ENCODE measurements around the gene ANKS3.
A peak's percentile ranks its signal among the peaks of the same experiment; 100 is the strongest.

The ANKS3 gene, protein sequence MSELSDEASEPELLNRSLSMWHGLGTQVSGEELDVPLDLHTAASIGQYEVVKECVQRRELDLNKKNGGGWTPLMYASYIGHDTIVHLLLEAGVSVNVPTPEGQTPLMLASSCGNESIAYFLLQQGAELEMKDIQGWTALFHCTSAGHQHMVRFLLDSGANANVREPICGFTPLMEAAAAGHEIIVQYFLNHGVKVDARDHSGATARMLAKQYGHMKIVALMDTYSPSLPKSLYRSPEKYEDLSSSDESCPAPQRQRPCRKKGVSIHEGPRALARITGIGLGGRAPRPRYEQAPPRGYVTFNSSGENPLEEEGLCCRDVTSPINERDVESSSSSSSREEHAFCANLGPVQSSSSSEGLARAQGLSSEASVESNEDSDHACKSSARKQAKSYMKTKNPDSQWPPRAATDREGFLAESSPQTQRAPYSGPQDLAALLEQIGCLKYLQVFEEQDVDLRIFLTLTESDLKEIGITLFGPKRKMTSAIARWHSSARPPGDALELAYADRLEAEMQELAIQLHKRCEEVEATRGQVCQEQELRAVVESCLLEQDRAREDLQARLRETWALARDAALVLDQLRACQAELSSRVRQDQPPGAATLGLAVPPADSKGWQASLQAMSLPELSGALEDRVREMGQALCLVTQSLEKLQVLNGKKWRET

GRCh38 chr16:4734063-4734729, at the start of gene ANKS3, which contains the start of gene DNAAF8:
TSS of gene ANKS3 (minus strand) at chr16:4734271. CDS start at chr16:4730149, 4,122 bp downstream.
TSS of gene DNAAF8 (plus strand) at chr16:4734537. CDS start at chr16:4736515, 1,978 bp downstream.
- peak; percentile 84 for DNase-seq (ENCODE audit: low read depth, low spot score)

- DNase-seq (ENCODE audit: low read depth, low spot score) = no peak
Observed at GRCh38 chr16:4783251-4783950, 49.3 kb upstream of the ANKS3 start.

- DNase-seq (ENCODE audit: low read depth, low spot score) = no peak
Observed at GRCh38 chr16:4780235-4780634, 46.2 kb upstream of the ANKS3 start.

DNA sequence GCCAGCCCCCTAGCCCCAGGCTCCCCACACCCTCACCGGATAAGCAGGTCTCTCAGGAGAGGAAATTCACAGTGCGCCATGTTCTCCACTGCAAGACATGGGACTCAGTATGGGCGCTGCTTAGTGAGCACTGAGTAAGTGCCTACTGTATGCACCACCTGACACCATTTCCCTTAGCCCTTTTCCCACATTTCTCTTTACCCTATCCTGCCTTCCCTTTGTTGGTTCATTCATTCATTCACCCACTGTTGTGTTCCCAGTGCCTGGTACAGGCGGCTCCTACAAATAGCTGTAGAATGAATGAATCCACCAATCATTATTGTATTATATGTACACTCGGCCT, 44.0 kb upstream of the ANKS3 start:
- no peak for DNase-seq (ENCODE audit: low read depth, low spot score)

DNA sequence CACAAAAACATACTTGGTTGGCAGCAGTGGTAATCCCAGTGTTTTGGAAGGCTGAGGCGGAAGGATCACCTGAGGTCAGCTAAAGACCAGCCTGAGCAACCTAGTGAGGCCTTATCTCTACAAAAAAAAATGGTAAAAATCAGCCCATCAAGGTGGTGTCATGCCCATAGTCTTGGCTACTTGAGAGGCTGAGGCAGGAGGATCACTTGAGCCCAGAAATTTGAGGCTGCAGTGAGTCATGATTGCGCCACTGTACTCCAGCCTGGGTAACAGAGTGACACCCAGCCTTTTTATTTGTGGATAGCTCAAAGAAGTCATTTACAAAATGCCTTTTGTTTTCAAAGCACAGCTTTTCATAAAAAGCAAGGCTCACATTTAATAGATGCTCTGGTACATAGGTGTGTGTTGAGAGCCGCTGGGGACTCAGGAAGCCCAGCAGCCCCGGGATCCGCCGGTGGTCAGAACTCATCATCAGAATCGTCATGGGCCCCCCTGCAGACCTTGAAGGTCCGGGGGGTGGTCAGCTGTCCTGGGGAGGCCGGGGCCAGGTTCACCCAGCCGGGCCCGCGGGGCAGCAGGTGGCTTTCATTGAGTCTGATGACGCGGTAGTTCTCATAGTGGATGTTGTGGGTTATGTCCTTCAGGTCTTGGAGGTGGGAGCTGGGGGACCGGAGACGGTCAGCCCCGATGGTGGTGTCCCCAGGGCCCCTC, 43.4 kb upstream of the ANKS3 start:
- DNase-seq (ENCODE audit: low read depth, low spot score) = no peak

GRCh38 chr16:4776141-4776705, 42.2 kb upstream of the ANKS3 start:
- no peak for DNase-seq (ENCODE audit: low read depth, low spot score)

DNA sequence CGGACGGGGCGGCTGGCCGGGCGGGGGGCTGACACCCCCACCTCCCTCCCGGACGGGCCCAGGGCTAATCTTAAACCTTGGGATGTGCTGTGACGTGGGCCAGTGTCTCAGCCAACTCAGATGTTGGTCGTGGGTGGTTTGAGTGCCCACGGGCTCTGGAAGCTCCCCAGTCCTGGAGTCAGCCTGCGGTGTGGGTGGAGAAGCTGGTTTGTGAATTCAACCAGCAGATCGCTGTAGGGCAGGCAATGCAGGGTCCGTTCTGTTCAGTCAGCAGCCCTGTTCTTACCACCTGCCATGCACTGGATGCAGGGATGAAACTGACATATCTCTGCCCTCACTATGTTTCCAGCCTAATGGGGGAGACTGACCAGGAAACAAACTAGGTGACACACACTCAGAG, 40.9 kb upstream of the ANKS3 start:
- DNase-seq (ENCODE audit: low read depth, low spot score) = no peak

GRCh38 chr16:4772351-4772750, 38.3 kb upstream of the ANKS3 start:
- DNase-seq (ENCODE audit: low read depth, low spot score) = no peak

DNA sequence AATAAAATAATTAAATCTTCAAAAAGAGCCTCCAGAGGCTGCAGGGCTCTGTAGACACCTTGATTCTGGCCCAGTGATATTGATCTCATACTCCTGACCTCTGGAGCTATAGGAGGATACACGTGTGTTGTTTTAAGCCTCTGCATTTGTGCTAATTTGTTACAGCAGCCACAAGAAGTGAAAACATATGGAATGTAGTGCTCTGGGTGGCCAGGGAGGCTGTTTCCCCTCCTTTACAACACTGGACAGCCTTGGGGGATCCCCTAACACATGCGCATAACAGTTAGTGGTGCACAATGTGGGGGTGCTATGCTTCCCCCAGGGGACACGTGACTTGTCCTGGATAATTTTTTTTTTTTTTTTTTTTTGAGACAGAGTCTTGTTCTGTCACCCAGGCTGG, 37.6 kb upstream of the ANKS3 start:
- DNase-seq (ENCODE audit: low read depth, low spot score) = no peak

GRCh38 chr16:4769306-4769638, 35.2 kb upstream of the ANKS3 start:
- no peak for DNase-seq (ENCODE audit: low read depth, low spot score)

DNA sequence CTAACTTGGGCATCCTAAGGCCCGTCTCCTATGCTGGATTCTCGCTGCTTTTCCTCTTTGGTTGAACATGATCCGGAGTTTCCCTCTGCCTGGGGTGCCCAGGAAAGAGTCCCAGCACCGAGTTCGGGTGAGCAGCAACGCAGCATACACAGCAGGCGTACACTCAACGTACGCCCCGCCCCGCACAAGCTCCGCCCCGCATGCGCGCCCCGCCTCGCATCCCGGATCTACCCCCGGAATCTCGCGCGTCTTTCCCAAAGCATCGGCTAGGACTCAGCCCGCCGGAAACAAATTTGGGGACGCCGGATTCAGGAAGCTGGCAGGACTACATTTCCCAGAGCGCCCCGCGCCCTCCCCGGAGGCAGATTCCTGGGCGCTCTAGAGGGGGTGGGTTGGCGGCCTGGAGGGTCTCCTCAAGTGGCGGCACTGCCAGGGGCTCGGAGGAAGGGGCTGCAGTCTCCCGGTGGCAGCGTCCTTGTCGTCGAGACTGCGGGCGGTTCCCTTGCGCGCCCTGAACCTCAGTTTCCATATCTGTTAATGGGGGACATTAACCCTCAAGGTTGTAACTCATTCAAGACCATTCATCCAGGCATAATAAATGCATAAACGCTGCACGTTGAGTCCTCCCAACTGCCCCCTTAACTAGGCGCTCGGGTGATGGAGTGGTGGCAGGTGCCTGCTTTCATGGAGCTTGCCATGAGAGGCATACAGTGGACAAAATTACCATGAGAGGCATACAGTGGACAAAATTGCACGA, 34.7 kb upstream of the ANKS3 start:
- DNase-seq (ENCODE audit: low read depth, low spot score) = peak; percentile 89

DNA sequence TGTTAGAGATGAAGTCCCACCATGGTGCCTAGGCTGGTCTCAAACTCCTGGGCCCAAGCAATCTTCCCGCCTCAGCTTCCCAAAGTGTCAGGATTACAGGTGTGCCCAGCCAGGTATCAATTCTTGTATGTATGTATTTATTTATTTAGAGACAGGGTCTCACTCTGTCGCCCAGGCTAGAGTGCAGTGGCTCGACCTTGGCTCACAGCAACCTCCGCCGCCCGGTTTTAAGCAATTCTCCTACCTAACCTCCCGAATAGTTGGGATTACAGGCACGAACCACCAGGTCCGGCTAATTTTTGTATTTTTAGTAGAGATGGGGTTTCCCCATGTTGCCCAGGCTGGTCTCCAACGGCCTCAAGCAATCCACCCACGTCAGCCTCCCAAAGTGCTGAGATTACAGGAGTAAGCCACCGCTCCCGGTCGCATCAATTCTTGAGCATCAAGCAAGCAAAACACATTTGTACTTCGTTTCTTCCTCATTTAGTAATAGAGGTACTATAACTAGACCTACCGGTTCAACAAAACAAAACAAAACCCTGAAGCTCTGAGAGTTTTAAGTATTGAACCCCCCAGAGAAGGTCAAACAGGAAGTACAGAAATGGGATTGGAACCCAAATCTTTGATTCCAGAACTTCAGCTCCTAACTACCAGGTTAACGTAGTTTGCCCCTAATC, 33.9 kb upstream of the ANKS3 start:
- no peak for DNase-seq (ENCODE audit: low read depth, low spot score)

DNA sequence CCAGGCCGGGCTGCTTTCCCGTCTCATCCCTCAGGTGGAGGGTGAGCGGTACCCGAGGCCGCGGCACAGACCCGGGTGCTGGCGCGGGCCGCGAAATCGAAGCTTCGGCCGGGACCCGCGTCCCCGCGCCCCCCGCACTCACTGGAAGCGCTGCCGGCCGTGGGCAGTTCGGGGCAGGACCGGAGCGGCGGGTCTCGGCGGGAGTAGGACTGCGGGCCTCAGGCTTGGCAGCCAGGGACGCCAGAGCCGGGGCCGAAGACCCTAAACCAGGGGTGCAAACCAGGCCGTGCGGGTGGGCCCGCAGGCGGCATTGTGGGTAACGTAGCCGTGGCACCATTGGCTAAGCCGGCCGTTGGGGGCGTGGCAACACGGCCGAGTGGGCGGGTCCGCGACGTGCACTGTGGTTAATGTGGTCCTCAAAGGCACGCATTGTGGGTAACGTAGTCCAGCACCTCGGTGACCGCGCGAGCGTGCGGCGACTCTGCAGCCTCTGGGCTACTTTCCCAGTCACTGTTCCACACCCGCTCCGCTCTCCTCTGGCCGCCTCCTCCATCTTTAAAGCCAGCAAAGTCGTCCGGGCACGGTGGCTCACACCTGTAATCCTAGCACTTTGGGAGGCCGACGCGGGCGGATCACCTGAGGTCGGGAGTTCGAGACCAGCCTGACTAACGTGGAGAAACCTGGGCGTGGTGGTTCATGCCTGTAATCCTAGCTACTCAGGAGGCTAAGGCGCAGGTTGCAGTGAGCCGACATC, 33.0 kb upstream of the ANKS3 start, which contains the start of gene ZNF500:
ZNF500 (minus strand) TSS at position 288 of the 754 bp plus-strand sequence. CDS start 1,184 bp downstream, outside the sequence.
- DNase-seq (ENCODE audit: low read depth, low spot score) = peak; percentile 85

DNA sequence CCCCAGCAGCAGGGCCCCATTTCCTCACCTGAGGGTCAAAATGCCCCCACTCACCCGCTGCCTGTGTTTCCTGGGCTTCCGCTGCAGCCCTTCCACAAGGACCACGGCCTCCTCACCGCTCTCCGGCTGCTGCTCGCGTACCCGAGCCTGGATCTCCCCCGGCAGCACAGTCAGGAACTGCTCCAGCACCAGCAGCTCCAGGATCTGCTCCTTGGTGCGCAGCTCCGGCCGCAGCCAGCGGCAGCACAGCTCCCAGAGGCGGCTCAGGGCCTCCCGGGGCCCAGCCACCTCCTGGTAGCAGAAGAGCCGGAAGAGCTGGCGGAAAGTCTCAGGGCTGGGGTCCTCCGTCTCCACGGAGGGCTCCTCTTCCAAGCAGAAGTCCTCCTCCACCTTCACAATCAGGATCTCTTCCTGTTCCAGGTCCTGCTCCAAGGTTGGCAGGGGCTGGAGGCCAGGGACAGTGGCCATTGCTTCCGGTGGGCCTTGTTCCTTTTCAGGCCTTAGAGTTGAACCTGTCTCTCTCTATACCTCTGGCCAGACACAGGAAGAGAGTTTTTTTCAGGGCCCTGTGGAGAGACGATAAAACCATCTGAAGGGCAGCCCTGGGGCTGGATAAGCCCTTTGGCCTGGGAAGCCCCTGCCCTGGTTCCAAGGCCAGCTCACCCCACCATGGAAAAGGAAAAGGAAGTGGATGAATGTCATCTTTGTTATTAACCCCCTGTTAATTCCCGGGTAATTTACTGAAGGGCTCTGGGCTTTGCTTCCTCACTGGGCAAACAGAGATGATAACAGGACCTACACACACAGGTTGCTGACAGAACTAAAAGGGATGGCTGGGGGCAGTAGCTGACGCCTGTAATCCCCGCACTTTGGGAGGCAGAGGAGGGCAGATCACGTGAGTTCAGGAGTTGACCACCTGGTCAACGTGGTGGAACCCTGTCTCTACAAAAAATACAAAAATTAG, 31.7 kb upstream of the ANKS3 start:
- DNase-seq (ENCODE audit: low read depth, low spot score) = no peak

DNA sequence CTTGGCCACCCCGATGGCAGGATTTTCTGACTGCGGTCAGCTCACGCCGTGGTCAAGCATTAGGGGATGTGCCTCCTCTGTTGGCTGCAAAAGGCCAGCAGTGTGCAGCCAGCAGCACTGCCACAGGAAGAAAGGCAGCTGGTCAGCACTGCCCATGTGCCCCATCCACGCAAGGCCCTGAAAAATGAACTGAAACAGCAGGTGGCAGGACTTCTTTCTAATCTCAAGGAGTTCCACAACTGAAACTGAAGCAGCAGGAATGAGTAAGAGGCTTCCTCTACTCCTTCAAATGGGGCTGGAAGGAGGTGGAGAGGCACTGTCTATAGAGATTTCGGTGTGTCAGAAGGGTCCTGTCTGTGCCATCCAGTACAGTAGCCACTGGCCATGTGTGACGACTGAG, 29.7 kb upstream of the ANKS3 start:
- DNase-seq (ENCODE audit: low read depth, low spot score) = no peak

- DNase-seq (ENCODE audit: low read depth, low spot score) = no peak
Observed at GRCh38 chr16:4762205-4762604, 28.1 kb upstream of the ANKS3 start.

GRCh38 chr16:4760221-4760910, 26.3 kb upstream of the ANKS3 start:
- no peak for DNase-seq (ENCODE audit: low read depth, low spot score)
